WTC11 (cell line): Measurements from ENCODE around the gene LGALSL. TPM values are rescaled to one million over a fixed set of nuclear protein-coding genes. Genes with fewer than 3 reads are reported as not detected.

ENCODE experiments used
- ATAC-seq: fragments of 200-7000 bp; cut with Tn5 transposase; 2 replicates; pipeline ENCODE4 v1.10.0; 2021; ENCODE audit warnings: mild to moderate bottlenecking, moderate library complexity
- Bru-seq: library from RNA; stranded (reverse); fragments of 400-500 nt; gene quantifications from one replicate; lab custom pipeline; 2021; lab: Mats Ljungman, UMichigan
- CTCF ChIA-PET: fragments of 300-600 bp; sonication (Branson Sonifier 250); formaldehyde crosslinking; loops from one replicate; lab custom pipeline; 2021; ENCODE audit warnings: antibody characterized with exemption; lab: Charles Lee
- POLR2A ChIA-PET: fragments of 350-600 bp; sonication (Branson Sonifier 250); formaldehyde crosslinking; loops from one replicate; lab custom pipeline; 2021; ENCODE audit warnings: antibody characterized with exemption; lab: Charles Lee
- DNase-seq: peaks from one replicate; pipeline ENCODE4 v3.0.0; 2021; ENCODE audit warnings: low spot score
- H3K27ac Mint-ChIP-seq: 2 replicates; pipeline ENCODE4 v1.8.0; 2021; ENCODE audit warnings: mixed read lengths
- H3K27me3 Mint-ChIP-seq: 2 replicates; pipeline ENCODE4 v1.8.0; 2021; ENCODE audit warnings: low read depth, mild to moderate bottlenecking, moderate library complexity, mixed read lengths
- H3K36me3 Mint-ChIP-seq: 2 replicates; pipeline ENCODE4 v1.8.0; 2021; ENCODE audit warnings: mixed read lengths
- H3K4me1 Mint-ChIP-seq: 2 replicates; pipeline ENCODE4 v1.8.0; 2022; ENCODE audit warnings: mixed read lengths
- H3K4me3 Mint-ChIP-seq: 2 replicates; pipeline ENCODE4 v1.8.0; 2021; ENCODE audit warnings: mild to moderate bottlenecking, moderate library complexity, mixed read lengths
- H3K9me3 Mint-ChIP-seq: 2 replicates; pipeline ENCODE4 v1.8.0; 2021; ENCODE audit warnings: mixed read lengths
- ATF1 ChIP-seq: sonication (generic); formaldehyde crosslinking; IDR thresholded peaks from 2 replicates; pipeline ENCODE4 v1.8.1; 2023; ENCODE audit warnings: mild to moderate bottlenecking, moderate library complexity, missing genetic modification reagents
- NFATC4 ChIP-seq: fragments of 250-450 bp; sonication (Bioruptor Pico); IDR thresholded peaks from 2 replicates; pipeline ENCODE4 v1.9.0; 2021; ENCODE audit warnings: mild to moderate bottlenecking
- NR1H2 ChIP-seq: sonication (generic); formaldehyde crosslinking; IDR thresholded peaks from 2 replicates; pipeline ENCODE4 v1.9.0; 2021; ENCODE audit warnings: mild to moderate bottlenecking, moderate library complexity, missing genetic modification reagents
- NR3C1 ChIP-seq: sonication (generic); formaldehyde crosslinking; conservative IDR thresholded peaks from 2 replicates; pipeline ENCODE4 v1.8.1; 2023; ENCODE audit warnings: low read depth, mild to moderate bottlenecking, missing genetic modification reagents
- TEAD1 ChIP-seq: sonication (generic); formaldehyde crosslinking; IDR thresholded peaks from 2 replicates; pipeline ENCODE4 v1.8.0; 2022; ENCODE audit warnings: mild to moderate bottlenecking, missing genetic modification reagents
- long read RNA-seq, 3 experiments: library from RNA in 1 of 3; library from capped mRNA in 1 of 3; library from polyadenylated mRNA in 1 of 3; unstranded in 2 of 3; stranded (forward) in 1 of 3; transcript quantifications; one replicate each; pipeline ENCODE4 v2.0.0, GENCODE V29; 2021
- total RNA-seq: library from RNA; stranded (reverse); gene quantifications from 3 replicates; pipeline ENCODE4 v1.2.3, GENCODE V29; 2021
- TF ChIP-seq, protein P1 (sequence below): sonication (generic); formaldehyde crosslinking; IDR thresholded peaks from 2 replicates; pipeline ENCODE4 v1.8.1; 2022; ENCODE audit warnings: mild to moderate bottlenecking, moderate library complexity, missing genetic modification reagents
- TF ChIP-seq, protein P2 (sequence below): sonication (generic); formaldehyde crosslinking; IDR thresholded peaks from 2 replicates; pipeline ENCODE4 v1.8.0; 2022; ENCODE audit warnings: mild to moderate bottlenecking, missing genetic modification reagents
- TF ChIP-seq, protein P3 (sequence below): sonication (generic); formaldehyde crosslinking; IDR thresholded peaks from 2 replicates; pipeline ENCODE4 v1.8.0; 2022; ENCODE audit warnings: mild to moderate bottlenecking, missing genetic modification reagents
- TF ChIP-seq, protein P4 (sequence below): sonication (generic); formaldehyde crosslinking; conservative IDR thresholded peaks from 2 replicates; pipeline ENCODE4 v1.8.1; 2023; ENCODE audit warnings: mild to moderate bottlenecking, low read depth, missing genetic modification reagents, moderate library complexity
- TF ChIP-seq, protein P5 (sequence below): sonication (generic); formaldehyde crosslinking; IDR thresholded peaks from 2 replicates; pipeline ENCODE4 v1.8.1; 2023; ENCODE audit warnings: mild to moderate bottlenecking, missing genetic modification reagents, moderate library complexity
- TF ChIP-seq, protein P6 (sequence below): sonication (generic); formaldehyde crosslinking; IDR thresholded peaks from 2 replicates; pipeline ENCODE4 v1.8.1; 2023; ENCODE audit warnings: mild to moderate bottlenecking, missing genetic modification reagents, moderate library complexity
- TF ChIP-seq, protein P7 (sequence below): fragments of 250-450 bp; sonication (Bioruptor Pico); IDR thresholded peaks from 2 replicates; pipeline ENCODE4 v1.9.0; 2021; ENCODE audit warnings: mild to moderate bottlenecking
- TF ChIP-seq, protein P8 (sequence below): sonication (generic); formaldehyde crosslinking; IDR thresholded peaks from 2 replicates; pipeline ENCODE4 v1.8.0; 2022; ENCODE audit warnings: mild to moderate bottlenecking, missing genetic modification reagents

LGALSL gene
- total RNA-seq (21.0 to 26.5 TPM (median 24.2 TPM) in 3 replicates), Bru-seq, nascent RNA (percentile 92 among the genes with signal in this experiment)
- long read RNA-seq, experiment 1, transcript LGALSL-201 (5 exons, 3,926 nt), result major isoform, 71 of 93 reads
- long read RNA-seq, experiment 1, partial matches to known transcripts, result 7 of 93 reads
- long read RNA-seq, experiment 1, other reads (novel, unspliced or antisense), result 14 of 93 reads
- long read RNA-seq, experiment 2, transcript LGALSL-201 (5 exons, 3,926 nt), result major isoform, 22 of 48 reads
- long read RNA-seq, experiment 2, partial matches to known transcripts, result 2 of 48 reads
- long read RNA-seq, experiment 2, other reads (novel, unspliced or antisense), result 24 of 48 reads
- long read RNA-seq, experiment 3, transcript LGALSL-201 (5 exons, 3,926 nt), result major isoform, 8 of 22 reads
- long read RNA-seq, experiment 3, partial matches to known transcripts, result 7 of 22 reads
- long read RNA-seq, experiment 3, other reads (novel, unspliced or antisense), result 7 of 22 reads

DNA sequence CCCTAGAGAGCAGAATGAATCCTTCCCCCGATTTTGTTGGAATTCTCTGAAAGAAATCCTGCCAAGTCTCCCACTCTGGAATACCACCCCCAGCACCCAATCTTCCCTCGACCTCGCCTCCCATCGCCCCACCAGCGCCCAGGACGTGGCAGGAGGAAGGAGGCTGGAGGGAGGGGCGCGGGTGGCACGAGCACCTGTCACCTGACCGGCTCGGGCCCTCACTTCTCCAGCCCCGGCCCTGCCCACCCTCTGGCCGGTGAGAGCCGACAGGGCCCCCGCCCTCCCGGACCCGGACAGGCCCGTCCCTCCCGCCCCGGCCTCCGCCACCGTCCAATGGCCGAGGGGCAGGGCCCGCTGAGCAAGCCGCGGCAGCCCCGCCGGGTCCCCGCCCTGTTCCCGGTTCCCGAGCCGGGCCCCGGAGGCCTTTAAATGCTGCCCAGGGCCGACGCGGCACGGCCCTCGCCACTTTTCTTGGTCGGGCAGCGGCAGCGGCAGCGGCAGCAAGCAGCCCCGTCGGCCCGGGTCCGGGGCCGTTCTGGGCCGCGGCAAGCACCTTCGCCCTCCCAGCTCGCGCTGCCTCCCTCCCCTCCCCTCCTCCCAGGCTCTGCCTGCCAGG lies at the start of gene LGALSL:
TSS of gene LGALSL (plus strand) at position 393 of the 616 bp plus-strand sequence. CDS start 384 bp downstream, outside the sequence.
- peak; percentile 85 for ATAC-seq
- peak; percentile 85 for DNase-seq
- Mint-ChIP-seq H3K27me3 (no peaks in the 10 kb centered on the region), H3K36me3 (peaks cover 16% of the 10 kb centered on the region), H3K9me3 (no peaks in the 10 kb centered on the region), H3K4me1 (peaks cover 37% of the 10 kb centered on the region), H3K27ac (peak within 1 kb of the TSS; percentile 98), H3K4me3 (peak within 1 kb of the TSS; percentile 91)
- ChIA-PET POLR2A (interaction anchor here (1.0 kb wide), 1 partner anchor 123 kb away, joined by 4 read pairs; no protein-coding TSS in a partner anchor), CTCF (interaction anchor here (0.7 to 2.5 kb wide), 4 partner anchors 34 to 175 kb away, joined by 3 to 15 read pairs (median 6); no protein-coding TSS in a partner anchor)
- TF ChIP-seq, protein P1, sequence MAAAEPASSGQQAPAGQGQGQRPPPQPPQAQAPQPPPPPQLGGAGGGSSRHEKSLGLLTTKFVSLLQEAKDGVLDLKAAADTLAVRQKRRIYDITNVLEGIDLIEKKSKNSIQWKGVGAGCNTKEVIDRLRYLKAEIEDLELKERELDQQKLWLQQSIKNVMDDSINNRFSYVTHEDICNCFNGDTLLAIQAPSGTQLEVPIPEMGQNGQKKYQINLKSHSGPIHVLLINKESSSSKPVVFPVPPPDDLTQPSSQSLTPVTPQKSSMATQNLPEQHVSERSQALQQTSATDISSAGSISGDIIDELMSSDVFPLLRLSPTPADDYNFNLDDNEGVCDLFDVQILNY (CRISPR knock-in tag), result 0 out of 2 replicates have a peak, but pooled peaks have one; percentile 65
- TF ChIP-seq NR3C1 (peak; percentile 86; the same call in 1 of the 2 replicates), NR1H2 (no peak), ATF1 (no peak), NFATC4 (CRISPR knock-in tag) (no peak), TEAD1 (CRISPR knock-in tag) (no peak; the same call in 1 of the 2 replicates)
- TF ChIP-seq, protein P2, sequence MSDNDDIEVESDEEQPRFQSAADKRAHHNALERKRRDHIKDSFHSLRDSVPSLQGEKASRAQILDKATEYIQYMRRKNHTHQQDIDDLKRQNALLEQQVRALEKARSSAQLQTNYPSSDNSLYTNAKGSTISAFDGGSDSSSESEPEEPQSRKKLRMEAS, result peak; percentile 42; the same call in 1 of the 2 replicates
- TF ChIP-seq, protein P3, sequence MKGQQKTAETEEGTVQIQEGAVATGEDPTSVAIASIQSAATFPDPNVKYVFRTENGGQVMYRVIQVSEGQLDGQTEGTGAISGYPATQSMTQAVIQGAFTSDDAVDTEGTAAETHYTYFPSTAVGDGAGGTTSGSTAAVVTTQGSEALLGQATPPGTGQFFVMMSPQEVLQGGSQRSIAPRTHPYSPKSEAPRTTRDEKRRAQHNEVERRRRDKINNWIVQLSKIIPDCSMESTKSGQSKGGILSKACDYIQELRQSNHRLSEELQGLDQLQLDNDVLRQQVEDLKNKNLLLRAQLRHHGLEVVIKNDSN (CRISPR knock-in tag), result peak; percentile 82
- TF ChIP-seq, protein P4, sequence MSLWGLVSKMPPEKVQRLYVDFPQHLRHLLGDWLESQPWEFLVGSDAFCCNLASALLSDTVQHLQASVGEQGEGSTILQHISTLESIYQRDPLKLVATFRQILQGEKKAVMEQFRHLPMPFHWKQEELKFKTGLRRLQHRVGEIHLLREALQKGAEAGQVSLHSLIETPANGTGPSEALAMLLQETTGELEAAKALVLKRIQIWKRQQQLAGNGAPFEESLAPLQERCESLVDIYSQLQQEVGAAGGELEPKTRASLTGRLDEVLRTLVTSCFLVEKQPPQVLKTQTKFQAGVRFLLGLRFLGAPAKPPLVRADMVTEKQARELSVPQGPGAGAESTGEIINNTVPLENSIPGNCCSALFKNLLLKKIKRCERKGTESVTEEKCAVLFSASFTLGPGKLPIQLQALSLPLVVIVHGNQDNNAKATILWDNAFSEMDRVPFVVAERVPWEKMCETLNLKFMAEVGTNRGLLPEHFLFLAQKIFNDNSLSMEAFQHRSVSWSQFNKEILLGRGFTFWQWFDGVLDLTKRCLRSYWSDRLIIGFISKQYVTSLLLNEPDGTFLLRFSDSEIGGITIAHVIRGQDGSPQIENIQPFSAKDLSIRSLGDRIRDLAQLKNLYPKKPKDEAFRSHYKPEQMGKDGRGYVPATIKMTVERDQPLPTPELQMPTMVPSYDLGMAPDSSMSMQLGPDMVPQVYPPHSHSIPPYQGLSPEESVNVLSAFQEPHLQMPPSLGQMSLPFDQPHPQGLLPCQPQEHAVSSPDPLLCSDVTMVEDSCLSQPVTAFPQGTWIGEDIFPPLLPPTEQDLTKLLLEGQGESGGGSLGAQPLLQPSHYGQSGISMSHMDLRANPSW, result 0 out of 2 replicates have a peak, but pooled peaks have one; percentile 34
- TF ChIP-seq, protein P5, sequence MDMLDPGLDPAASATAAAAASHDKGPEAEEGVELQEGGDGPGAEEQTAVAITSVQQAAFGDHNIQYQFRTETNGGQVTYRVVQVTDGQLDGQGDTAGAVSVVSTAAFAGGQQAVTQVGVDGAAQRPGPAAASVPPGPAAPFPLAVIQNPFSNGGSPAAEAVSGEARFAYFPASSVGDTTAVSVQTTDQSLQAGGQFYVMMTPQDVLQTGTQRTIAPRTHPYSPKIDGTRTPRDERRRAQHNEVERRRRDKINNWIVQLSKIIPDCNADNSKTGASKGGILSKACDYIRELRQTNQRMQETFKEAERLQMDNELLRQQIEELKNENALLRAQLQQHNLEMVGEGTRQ (CRISPR knock-in tag), result peak; percentile 87
- TF ChIP-seq, protein P6, sequence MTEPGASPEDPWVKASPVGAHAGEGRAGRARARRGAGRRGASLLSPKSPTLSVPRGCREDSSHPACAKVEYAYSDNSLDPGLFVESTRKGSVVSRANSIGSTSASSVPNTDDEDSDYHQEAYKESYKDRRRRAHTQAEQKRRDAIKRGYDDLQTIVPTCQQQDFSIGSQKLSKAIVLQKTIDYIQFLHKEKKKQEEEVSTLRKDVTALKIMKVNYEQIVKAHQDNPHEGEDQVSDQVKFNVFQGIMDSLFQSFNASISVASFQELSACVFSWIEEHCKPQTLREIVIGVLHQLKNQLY, result no peak
- TF ChIP-seq, protein P7, sequence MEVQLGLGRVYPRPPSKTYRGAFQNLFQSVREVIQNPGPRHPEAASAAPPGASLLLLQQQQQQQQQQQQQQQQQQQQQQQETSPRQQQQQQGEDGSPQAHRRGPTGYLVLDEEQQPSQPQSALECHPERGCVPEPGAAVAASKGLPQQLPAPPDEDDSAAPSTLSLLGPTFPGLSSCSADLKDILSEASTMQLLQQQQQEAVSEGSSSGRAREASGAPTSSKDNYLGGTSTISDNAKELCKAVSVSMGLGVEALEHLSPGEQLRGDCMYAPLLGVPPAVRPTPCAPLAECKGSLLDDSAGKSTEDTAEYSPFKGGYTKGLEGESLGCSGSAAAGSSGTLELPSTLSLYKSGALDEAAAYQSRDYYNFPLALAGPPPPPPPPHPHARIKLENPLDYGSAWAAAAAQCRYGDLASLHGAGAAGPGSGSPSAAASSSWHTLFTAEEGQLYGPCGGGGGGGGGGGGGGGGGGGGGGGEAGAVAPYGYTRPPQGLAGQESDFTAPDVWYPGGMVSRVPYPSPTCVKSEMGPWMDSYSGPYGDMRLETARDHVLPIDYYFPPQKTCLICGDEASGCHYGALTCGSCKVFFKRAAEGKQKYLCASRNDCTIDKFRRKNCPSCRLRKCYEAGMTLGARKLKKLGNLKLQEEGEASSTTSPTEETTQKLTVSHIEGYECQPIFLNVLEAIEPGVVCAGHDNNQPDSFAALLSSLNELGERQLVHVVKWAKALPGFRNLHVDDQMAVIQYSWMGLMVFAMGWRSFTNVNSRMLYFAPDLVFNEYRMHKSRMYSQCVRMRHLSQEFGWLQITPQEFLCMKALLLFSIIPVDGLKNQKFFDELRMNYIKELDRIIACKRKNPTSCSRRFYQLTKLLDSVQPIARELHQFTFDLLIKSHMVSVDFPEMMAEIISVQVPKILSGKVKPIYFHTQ, result no peak
- TF ChIP-seq, protein P8, sequence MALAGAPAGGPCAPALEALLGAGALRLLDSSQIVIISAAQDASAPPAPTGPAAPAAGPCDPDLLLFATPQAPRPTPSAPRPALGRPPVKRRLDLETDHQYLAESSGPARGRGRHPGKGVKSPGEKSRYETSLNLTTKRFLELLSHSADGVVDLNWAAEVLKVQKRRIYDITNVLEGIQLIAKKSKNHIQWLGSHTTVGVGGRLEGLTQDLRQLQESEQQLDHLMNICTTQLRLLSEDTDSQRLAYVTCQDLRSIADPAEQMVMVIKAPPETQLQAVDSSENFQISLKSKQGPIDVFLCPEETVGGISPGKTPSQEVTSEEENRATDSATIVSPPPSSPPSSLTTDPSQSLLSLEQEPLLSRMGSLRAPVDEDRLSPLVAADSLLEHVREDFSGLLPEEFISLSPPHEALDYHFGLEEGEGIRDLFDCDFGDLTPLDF, result no peak
